ENCODE results near the gene EGFLAM.

DNA sequence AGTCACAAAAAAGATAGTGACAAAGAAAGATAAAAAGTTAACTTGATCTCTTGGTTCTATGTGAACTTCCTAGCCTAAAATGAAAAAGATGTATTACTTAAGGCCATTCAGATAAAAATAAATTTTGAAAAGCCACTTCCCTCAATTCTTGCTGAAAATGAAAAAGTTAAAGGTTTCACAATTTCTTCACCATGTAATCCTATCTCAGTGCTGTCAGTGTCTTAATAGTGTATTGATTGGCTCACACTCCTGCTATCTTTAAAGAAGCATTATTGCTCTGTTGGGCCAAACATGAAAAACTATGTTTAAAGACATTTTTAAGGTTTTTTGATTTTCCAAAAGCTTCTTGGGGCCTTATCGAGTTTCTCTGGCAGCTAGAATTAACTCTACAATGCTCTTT is 18.1 kb upstream of the EGFLAM start:
- no peak for TF ChIP-seq POLR2AphosphoS5 (IDR thresholded peaks at IDR 0.05; ENCODE audit: borderline replicate concordance, low read depth, low read length)
- no peak for TF ChIP-seq EZH2 (IDR thresholded peaks at IDR 0.05)
- no peak for TF ChIP-seq FOXP2 (optimal IDR thresholded peaks at IDR 0.05; ENCODE audit: control extremely low read depth, extremely low read length, insufficient read depth)

All from SK-N-MC (cell line).